Peyer's patch (tissue), 4 donors: ENCODE results near the gene GULP1.

ENCODE experiments used
- POLR2A ChIP-seq, 2 donors: fragments of 450-650 bp; IDR thresholded peaks; one replicate each; pipeline ENCODE4 v1.5.1; 2017; ENCODE audit warnings: antibody characterized with exemption in 2 of 2, mild to moderate bottlenecking in 2 of 2, moderate library complexity in 2 of 2
- TF ChIP-seq, protein P1 (sequence below), 6 experiments: fragments of 450-650 bp in 4 of 6; fragments of 200-600 bp in 2 of 6; sonication (generic) in 1 of 6; IDR thresholded peaks; one replicate each; pipeline ENCODE4 v1.5.1; 2017 to 2019; ENCODE audit warnings: antibody characterized with exemption in 6 of 6, mild to moderate bottlenecking in 3 of 6, moderate library complexity in 1 of 6

DNA sequence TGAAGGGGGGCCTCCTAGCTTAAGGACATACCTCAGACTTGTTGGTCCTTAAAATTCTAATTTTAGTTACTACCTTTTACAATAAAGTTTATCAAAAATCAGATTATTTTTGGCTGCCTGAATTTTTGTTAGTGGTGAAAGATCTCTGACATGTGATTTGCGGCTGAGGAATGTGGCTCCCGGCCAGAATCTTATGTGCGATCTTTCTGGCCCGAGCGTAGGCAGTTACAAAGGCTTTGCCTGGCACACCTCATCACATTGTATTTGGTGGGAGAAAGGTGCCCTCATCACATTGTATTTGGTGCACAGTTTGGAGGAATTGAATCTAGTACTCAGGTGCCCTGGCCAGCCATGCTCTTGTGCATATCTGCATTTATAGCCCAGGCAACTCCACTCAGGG, 289.1 kb downstream of the GULP1 start:
- TF ChIP-seq, protein P1, sequence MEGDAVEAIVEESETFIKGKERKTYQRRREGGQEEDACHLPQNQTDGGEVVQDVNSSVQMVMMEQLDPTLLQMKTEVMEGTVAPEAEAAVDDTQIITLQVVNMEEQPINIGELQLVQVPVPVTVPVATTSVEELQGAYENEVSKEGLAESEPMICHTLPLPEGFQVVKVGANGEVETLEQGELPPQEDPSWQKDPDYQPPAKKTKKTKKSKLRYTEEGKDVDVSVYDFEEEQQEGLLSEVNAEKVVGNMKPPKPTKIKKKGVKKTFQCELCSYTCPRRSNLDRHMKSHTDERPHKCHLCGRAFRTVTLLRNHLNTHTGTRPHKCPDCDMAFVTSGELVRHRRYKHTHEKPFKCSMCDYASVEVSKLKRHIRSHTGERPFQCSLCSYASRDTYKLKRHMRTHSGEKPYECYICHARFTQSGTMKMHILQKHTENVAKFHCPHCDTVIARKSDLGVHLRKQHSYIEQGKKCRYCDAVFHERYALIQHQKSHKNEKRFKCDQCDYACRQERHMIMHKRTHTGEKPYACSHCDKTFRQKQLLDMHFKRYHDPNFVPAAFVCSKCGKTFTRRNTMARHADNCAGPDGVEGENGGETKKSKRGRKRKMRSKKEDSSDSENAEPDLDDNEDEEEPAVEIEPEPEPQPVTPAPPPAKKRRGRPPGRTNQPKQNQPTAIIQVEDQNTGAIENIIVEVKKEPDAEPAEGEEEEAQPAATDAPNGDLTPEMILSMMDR (IDR thresholded peaks at IDR 0.05): no peak
- no peak for TF ChIP-seq POLR2A (IDR thresholded peaks at IDR 0.05)
